Ascending aorta (tissue), 2 donors: ENCODE data around the gene PDHX. TPM values are rescaled to one million over a fixed set of nuclear protein-coding genes. Genes with fewer than 3 reads are reported as not detected.

Source experiments
- DNase-seq, 2 donors: peaks; one replicate each; pipeline ENCODE4 v3.0.0-alpha.2; 2019; ENCODE audit warnings: low spot score in 2 of 2
- H3K27ac ChIP-seq, 2 donors: fragments of 200-600 bp; sonication (generic); one replicate each; pipeline ENCODE4 v1.5.1; 2016 to 2017; ENCODE audit warnings: mild to moderate bottlenecking in 1 of 2
- H3K27me3 ChIP-seq: fragments of 200-600 bp; sonication (generic); one replicate; pipeline ENCODE4 v1.5.1; 2017
- H3K36me3 ChIP-seq, 2 donors: fragments of 200-600 bp; sonication (generic); one replicate each; pipeline ENCODE4 v1.5.1; 2016
- H3K4me1 ChIP-seq, 2 donors: fragments of 200-600 bp; sonication (generic); one replicate each; pipeline ENCODE4 v1.5.1; 2016 to 2017; ENCODE audit warnings: mild to moderate bottlenecking in 1 of 2
- H3K4me3 ChIP-seq, 2 donors: fragments of 200-600 bp; sonication (generic); one replicate each; pipeline ENCODE4 v1.5.1; 2016 to 2017; ENCODE audit warnings: mild to moderate bottlenecking in 1 of 2
- H3K9me3 ChIP-seq, 2 donors: fragments of 200-600 bp; sonication (generic); one replicate each; pipeline ENCODE4 v1.5.1; 2016
- CTCF ChIP-seq, 3 experiments: fragments of 200-600 bp in 2 of 3; fragments of 450-650 bp in 1 of 3; sonication (generic) in 2 of 3; IDR thresholded peaks; one replicate each; pipeline ENCODE4 v1.5.1; 2016 to 2019; ENCODE audit warnings: antibody characterized with exemption in 3 of 3, mild to moderate bottlenecking in 1 of 3, moderate library complexity in 1 of 3
- intact Hi-C: fragments of 100-400 bp; cut with DNase I; formaldehyde crosslinking; loops from one replicate; pipeline ENCODE4 v1.15.1; 2023
- total RNA-seq: library from RNA; depleted of rRNA; stranded (reverse); fragments of >200 nt; gene quantifications from one replicate; pipeline ENCODE4 v1.1.0, GENCODE V29; 2016

Gene PDHX
- total RNA-seq, 1 donor from 2014 or later = 23.3 TPM

DNA sequence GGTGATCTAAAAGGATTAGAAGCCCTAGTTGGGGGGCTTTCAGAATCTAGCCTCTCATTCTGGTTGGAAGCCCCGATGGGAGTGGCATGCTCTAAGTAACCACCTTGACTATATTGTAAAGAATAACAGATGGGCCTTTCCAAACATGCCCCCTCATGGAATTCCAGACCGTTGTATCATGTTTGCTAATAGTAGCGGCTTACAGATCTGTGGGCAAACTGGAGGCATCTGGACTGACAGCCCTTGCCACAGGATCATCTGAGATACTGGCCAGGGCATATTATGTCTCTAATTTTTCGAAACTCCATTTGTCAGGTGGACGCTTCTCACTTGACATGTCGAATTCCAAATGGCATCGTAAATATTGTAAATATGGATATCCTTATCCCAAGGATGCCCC lies 10.8 kb upstream of the PDHX start:
- no peak overlapping the region for H3K27ac ChIP-seq
- intact Hi-C loops = no loop called here
- H3K4me3 ChIP-seq = no peak overlapping the region
- H3K27me3 ChIP-seq = no peaks in the 10 kb centered on the region
- no peak for DNase-seq
- H3K9me3 ChIP-seq = peaks cover 0 to 3% of the 10 kb centered on the region in 2 donors
- H3K4me1 ChIP-seq = no peaks in the 10 kb centered on the region
- TF ChIP-seq CTCF (IDR thresholded peaks at IDR 0.05) = no peak
- no peaks in the 10 kb centered on the region for H3K36me3 ChIP-seq

DNA sequence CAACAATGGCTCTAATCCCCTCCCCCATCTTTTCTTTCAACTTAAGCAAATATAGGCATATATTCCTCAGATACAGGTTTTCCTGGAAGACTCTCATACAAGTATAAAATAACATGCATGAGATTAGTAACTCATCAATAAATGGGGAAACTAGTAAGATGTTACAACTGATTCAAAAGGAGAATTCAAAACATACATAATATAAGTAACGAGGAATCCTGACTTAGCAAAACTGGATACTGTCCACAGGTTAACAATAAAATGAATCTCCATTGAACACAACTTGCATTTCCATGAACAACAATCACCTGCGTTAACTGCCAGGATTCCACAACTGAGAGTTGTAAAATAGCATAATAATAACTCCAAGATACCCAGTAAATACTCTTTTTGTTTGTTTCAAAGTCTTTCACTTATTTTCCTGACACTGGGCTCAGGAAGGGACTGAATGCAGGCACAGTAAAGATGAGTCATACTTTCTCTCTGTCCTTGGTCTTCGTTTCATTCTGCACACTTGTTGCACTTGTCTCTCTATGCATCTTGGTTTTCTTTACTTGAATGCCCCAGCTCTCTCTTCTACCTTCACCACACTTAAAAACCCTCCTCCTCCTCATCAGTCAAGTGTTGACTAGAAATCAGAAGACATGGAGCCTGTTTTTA lies 8.4 kb upstream of the PDHX start:
- intact Hi-C loops = no loop called here
- H3K4me3 ChIP-seq = no peak overlapping the region
- DNase-seq = no peak
- TF ChIP-seq CTCF (IDR thresholded peaks at IDR 0.05) = no peak
- no peaks in the 10 kb centered on the region for H3K27me3 ChIP-seq
- no peak overlapping the region for H3K27ac ChIP-seq
- no peaks in the 10 kb centered on the region for H3K9me3 ChIP-seq
- H3K36me3 ChIP-seq = no peaks in the 10 kb centered on the region
- no peaks in the 10 kb centered on the region for H3K4me1 ChIP-seq

GRCh38 chr11:34909415-34909814 lies 7.0 kb upstream of the PDHX start:
- Histone ChIP-seq H3K27me3 (no peaks in the 10 kb centered on the region), H3K36me3 (no peaks in the 10 kb centered on the region), H3K27ac (no peak overlapping the region), H3K4me1 (no peaks in the 10 kb centered on the region), H3K4me3 (no peak overlapping the region), H3K9me3 (no peaks in the 10 kb centered on the region)
- intact Hi-C loops = no loop called here
- DNase-seq = no peak
- no peak for TF ChIP-seq CTCF (IDR thresholded peaks at IDR 0.05)

GRCh38 chr11:34909955-34910354 lies 6.5 kb upstream of the PDHX start:
- DNase-seq = no peak
- intact Hi-C loops = loop anchor here (10.0 kb wide), 3 partner anchors 805 to 1655 kb away; partner anchors contain the start of genes COMMD9, HIPK3 and NAT10
- Histone ChIP-seq H3K27me3 (no peaks in the 10 kb centered on the region), H3K4me1 (peaks cover 0 to under 1% of the 10 kb centered on the region in 2 donors), H3K27ac (no peak overlapping the region), H3K9me3 (no peaks in the 10 kb centered on the region), H3K36me3 (no peaks in the 10 kb centered on the region), H3K4me3 (no peak overlapping the region)
- no peak for TF ChIP-seq CTCF (IDR thresholded peaks at IDR 0.05)

GRCh38 chr11:34910817-34911216 lies 5.6 kb upstream of the PDHX start:
- Histone ChIP-seq H3K27me3 (no peaks in the 10 kb centered on the region), H3K9me3 (no peaks in the 10 kb centered on the region), H3K4me3 (no peak overlapping the region), H3K4me1 (peaks cover 0 to 2% of the 10 kb centered on the region in 2 donors), H3K27ac (no peak overlapping the region), H3K36me3 (no peaks in the 10 kb centered on the region)
- intact Hi-C loops = loop anchor here (10.0 kb wide), 3 partner anchors 806 to 1656 kb away; partner anchors contain the start of genes COMMD9, HIPK3 and NAT10
- no peak for DNase-seq
- no peak for TF ChIP-seq CTCF (IDR thresholded peaks at IDR 0.05)
